ENCODE results near the gene FSTL5. TPM values are rescaled to one million over a fixed set of nuclear protein-coding genes. Genes with fewer than 3 reads are reported as not detected.

FSTL5 gene
- total RNA-seq, 2 donors from 2014 or later = not detected

GRCh38 chr4:161894493-161895167 is 269.2 kb downstream of the FSTL5 start:
- Mint-ChIP-seq H3K9me3 (peaks cover 4% of the 10 kb centered on the region), H3K27ac (no peak overlapping the region), H3K27me3 (no peaks in the 10 kb centered on the region), H3K36me3 (peaks cover 3% of the 10 kb centered on the region), H3K4me3 (no peak overlapping the region), H3K4me1 (ENCODE audit: low read depth in 2 of 2) (no peaks in the 10 kb centered on the region)
- no peak for DNase-seq (ENCODE audit: low spot score)
- ATAC-seq = no peak

GRCh38 chr4:161894014-161894413 is 269.8 kb downstream of the FSTL5 start:
- no peaks in the 10 kb centered on the region for H3K4me1 Mint-ChIP-seq (ENCODE audit: low read depth in 2 of 2)
- DNase-seq (ENCODE audit: low spot score) (no peak), ATAC-seq (no peak)
- H3K27me3 Mint-ChIP-seq = no peaks in the 10 kb centered on the region
- no peak overlapping the region for H3K4me3 Mint-ChIP-seq
- peaks cover 3% of the 10 kb centered on the region for H3K9me3 Mint-ChIP-seq
- no peak overlapping the region for H3K27ac Mint-ChIP-seq
- H3K36me3 Mint-ChIP-seq = no peaks in the 10 kb centered on the region

- no peak for DNase-seq (ENCODE audit: low spot score)
- ATAC-seq = no peak
- no peak overlapping the region for H3K27ac Mint-ChIP-seq
- no peaks in the 10 kb centered on the region for H3K36me3 Mint-ChIP-seq
- no peak overlapping the region for H3K4me3 Mint-ChIP-seq
- H3K4me1 Mint-ChIP-seq (ENCODE audit: low read depth in 2 of 2) = no peaks in the 10 kb centered on the region
- no peaks in the 10 kb centered on the region for H3K9me3 Mint-ChIP-seq
- no peaks in the 10 kb centered on the region for H3K27me3 Mint-ChIP-seq
Observed at GRCh38 chr4:161893566-161893965, 270.2 kb downstream of the FSTL5 start.

- ATAC-seq = no peak
- no peaks in the 10 kb centered on the region for H3K4me1 Mint-ChIP-seq (ENCODE audit: low read depth in 2 of 2)
- H3K4me3 Mint-ChIP-seq = no peak overlapping the region
- H3K36me3 Mint-ChIP-seq = no peaks in the 10 kb centered on the region
- no peak for DNase-seq (ENCODE audit: low spot score)
- H3K27ac Mint-ChIP-seq = no peak overlapping the region
- H3K9me3 Mint-ChIP-seq = peaks cover 3% of the 10 kb centered on the region
- no peaks in the 10 kb centered on the region for H3K27me3 Mint-ChIP-seq
Observed at GRCh38 chr4:161892951-161893350, 270.8 kb downstream of the FSTL5 start.

- no peaks in the 10 kb centered on the region for H3K4me1 Mint-ChIP-seq (ENCODE audit: low read depth in 2 of 2)
- ATAC-seq (no peak), DNase-seq (ENCODE audit: low spot score) (no peak)
- H3K4me3 Mint-ChIP-seq = no peak overlapping the region
- H3K36me3 Mint-ChIP-seq = no peaks in the 10 kb centered on the region
- no peaks in the 10 kb centered on the region for H3K27me3 Mint-ChIP-seq
- no peak overlapping the region for H3K27ac Mint-ChIP-seq
- H3K9me3 Mint-ChIP-seq = peaks cover 13% of the 10 kb centered on the region
Observed at GRCh38 chr4:161883157-161883556, 280.6 kb downstream of the FSTL5 start.

- peaks cover 11% of the 10 kb centered on the region for H3K9me3 Mint-ChIP-seq
- no peak overlapping the region for H3K27ac Mint-ChIP-seq
- DNase-seq (ENCODE audit: low spot score) (no peak), ATAC-seq (no peak)
- H3K27me3 Mint-ChIP-seq = no peaks in the 10 kb centered on the region
- H3K36me3 Mint-ChIP-seq = no peaks in the 10 kb centered on the region
- no peaks in the 10 kb centered on the region for H3K4me1 Mint-ChIP-seq (ENCODE audit: low read depth in 2 of 2)
- no peak overlapping the region for H3K4me3 Mint-ChIP-seq
Observed at GRCh38 chr4:161881370-161881769, 282.4 kb downstream of the FSTL5 start.

GRCh38 chr4:161869511-161869910 is 294.3 kb downstream of the FSTL5 start:
- Mint-ChIP-seq H3K36me3 (no peaks in the 10 kb centered on the region), H3K9me3 (peaks cover 15% of the 10 kb centered on the region), H3K27me3 (no peaks in the 10 kb centered on the region), H3K4me1 (ENCODE audit: low read depth in 2 of 2) (no peaks in the 10 kb centered on the region), H3K27ac (no peak overlapping the region), H3K4me3 (no peak overlapping the region)
- ATAC-seq = no peak
- no peak for DNase-seq (ENCODE audit: low spot score)

- Mint-ChIP-seq H3K4me1 (ENCODE audit: low read depth in 2 of 2) (no peaks in the 10 kb centered on the region), H3K36me3 (no peaks in the 10 kb centered on the region), H3K4me3 (no peak overlapping the region), H3K27ac (no peak overlapping the region), H3K9me3 (peaks cover 15% of the 10 kb centered on the region), H3K27me3 (no peaks in the 10 kb centered on the region)
- no peak for DNase-seq (ENCODE audit: low spot score)
- ATAC-seq = no peak
Observed at GRCh38 chr4:161856711-161857326, 307.0 kb downstream of the FSTL5 start.

GRCh38 chr4:161850631-161851030 is 313.2 kb downstream of the FSTL5 start:
- Mint-ChIP-seq H3K27me3 (no peaks in the 10 kb centered on the region), H3K36me3 (no peaks in the 10 kb centered on the region), H3K27ac (no peak overlapping the region), H3K4me1 (ENCODE audit: low read depth in 2 of 2) (no peaks in the 10 kb centered on the region), H3K4me3 (no peak overlapping the region), H3K9me3 (no peaks in the 10 kb centered on the region)
- ATAC-seq (no peak), DNase-seq (ENCODE audit: low spot score) (no peak)

GRCh38 chr4:161841759-161842158 is 322.0 kb downstream of the FSTL5 start:
- Mint-ChIP-seq H3K36me3 (peaks cover 7% of the 10 kb centered on the region), H3K4me1 (ENCODE audit: low read depth in 2 of 2) (no peaks in the 10 kb centered on the region), H3K27ac (no peak overlapping the region), H3K4me3 (no peak overlapping the region), H3K27me3 (no peaks in the 10 kb centered on the region), H3K9me3 (peaks cover 6% of the 10 kb centered on the region)
- no peak for ATAC-seq
- DNase-seq (ENCODE audit: low spot score) = no peak

- no peak overlapping the region for H3K27ac Mint-ChIP-seq
- ATAC-seq (no peak), DNase-seq (ENCODE audit: low spot score) (no peak)
- no peak overlapping the region for H3K4me3 Mint-ChIP-seq
- H3K36me3 Mint-ChIP-seq = no peaks in the 10 kb centered on the region
- no peaks in the 10 kb centered on the region for H3K27me3 Mint-ChIP-seq
- H3K4me1 Mint-ChIP-seq (ENCODE audit: low read depth in 2 of 2) = no peaks in the 10 kb centered on the region
- peaks cover 11% of the 10 kb centered on the region for H3K9me3 Mint-ChIP-seq
Observed at GRCh38 chr4:161829591-161829990, 334.2 kb downstream of the FSTL5 start.

GRCh38 chr4:161828061-161828460 is 335.7 kb downstream of the FSTL5 start:
- Mint-ChIP-seq H3K9me3 (peaks cover 11% of the 10 kb centered on the region), H3K36me3 (no peaks in the 10 kb centered on the region), H3K4me1 (ENCODE audit: low read depth in 2 of 2) (no peaks in the 10 kb centered on the region), H3K27ac (no peak overlapping the region), H3K4me3 (no peak overlapping the region), H3K27me3 (no peaks in the 10 kb centered on the region)
- ATAC-seq (no peak), DNase-seq (ENCODE audit: low spot score) (no peak)

- H3K27ac Mint-ChIP-seq = no peak overlapping the region
- H3K36me3 Mint-ChIP-seq = no peaks in the 10 kb centered on the region
- H3K27me3 Mint-ChIP-seq = no peaks in the 10 kb centered on the region
- no peaks in the 10 kb centered on the region for H3K4me1 Mint-ChIP-seq (ENCODE audit: low read depth in 2 of 2)
- no peak overlapping the region for H3K4me3 Mint-ChIP-seq
- ATAC-seq = no peak
- no peak for DNase-seq (ENCODE audit: low spot score)
- peaks cover 11% of the 10 kb centered on the region for H3K9me3 Mint-ChIP-seq
Observed at GRCh38 chr4:161827013-161827412, 336.8 kb downstream of the FSTL5 start.

GRCh38 chr4:161823450-161823849 is 340.4 kb downstream of the FSTL5 start:
- ATAC-seq = no peak
- H3K27me3 Mint-ChIP-seq = no peaks in the 10 kb centered on the region

GRCh38 chr4:161822174-161822573 is 341.6 kb downstream of the FSTL5 start:
- Mint-ChIP-seq H3K4me3 (no peak overlapping the region), H3K4me1 (ENCODE audit: low read depth in 2 of 2) (no peaks in the 10 kb centered on the region), H3K36me3 (no peaks in the 10 kb centered on the region), H3K27ac (no peak overlapping the region), H3K27me3 (no peaks in the 10 kb centered on the region), H3K9me3 (peaks cover 10% of the 10 kb centered on the region)
- DNase-seq (ENCODE audit: low spot score) (no peak), ATAC-seq (no peak)

More at GRCh38 chr4:161823450-161823849, 340.4 kb downstream of the FSTL5 start:
- no peaks in the 10 kb centered on the region for H3K4me1 Mint-ChIP-seq (ENCODE audit: low read depth in 2 of 2)
- no peak overlapping the region for H3K27ac Mint-ChIP-seq
- peaks cover 14% of the 10 kb centered on the region for H3K9me3 Mint-ChIP-seq
- no peak overlapping the region for H3K4me3 Mint-ChIP-seq
- H3K36me3 Mint-ChIP-seq = no peaks in the 10 kb centered on the region
- no peak for DNase-seq (ENCODE audit: low spot score)
